HG03432 (cell line): Measurements from ENCODE around the gene TEX22.

ENCODE experiments used
- ATAC-seq: cut with Tn5 transposase; IDR thresholded peaks from one replicate; pipeline ENCODE4 v1.9.1; 2021; ENCODE audit warnings: mild to moderate bottlenecking, moderate library complexity; ENCODE audit not compliant: unreplicated experiment

The TEX22 gene

GRCh38 chr14:105398726-105399465 lies 558 bp downstream of the TEX22 start:
- ATAC-seq, result peak; percentile 36

GRCh38 chr14:105399466-105399775 lies 1.1 kb downstream of the TEX22 start:
- ATAC-seq, result no peak

DNA sequence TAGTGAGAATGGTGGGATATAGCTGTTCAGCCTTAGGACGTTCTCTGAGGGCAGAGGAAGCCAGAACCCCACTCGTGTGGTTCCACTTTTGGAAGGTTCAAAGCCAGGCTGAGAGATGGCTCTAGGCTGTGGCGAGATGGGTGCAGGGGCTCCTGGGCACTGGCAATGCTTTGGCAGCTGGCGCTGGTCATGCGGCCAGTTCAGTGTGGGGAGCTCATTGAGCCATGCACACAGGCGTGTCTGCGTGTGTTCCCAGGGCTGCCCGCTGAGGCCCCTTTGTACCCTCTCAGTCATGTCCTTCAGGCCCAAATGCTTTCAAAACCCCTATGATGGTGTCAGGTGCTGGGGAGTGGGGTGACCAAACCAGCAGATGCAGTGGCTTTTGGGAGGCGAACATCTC lies 1.7 kb downstream of the TEX22 start:
- ATAC-seq, result no peak

- no peak for ATAC-seq
These were observed 3.4 kb downstream of the TEX22 start for GRCh38 chr14:105401699-105402098.

GRCh38 chr14:105408592-105408991 lies 10.3 kb downstream of the TEX22 start:
- ATAC-seq, result no peak

- no peak for ATAC-seq
These were observed 11.0 kb downstream of the TEX22 start for GRCh38 chr14:105409364-105409763.

DNA sequence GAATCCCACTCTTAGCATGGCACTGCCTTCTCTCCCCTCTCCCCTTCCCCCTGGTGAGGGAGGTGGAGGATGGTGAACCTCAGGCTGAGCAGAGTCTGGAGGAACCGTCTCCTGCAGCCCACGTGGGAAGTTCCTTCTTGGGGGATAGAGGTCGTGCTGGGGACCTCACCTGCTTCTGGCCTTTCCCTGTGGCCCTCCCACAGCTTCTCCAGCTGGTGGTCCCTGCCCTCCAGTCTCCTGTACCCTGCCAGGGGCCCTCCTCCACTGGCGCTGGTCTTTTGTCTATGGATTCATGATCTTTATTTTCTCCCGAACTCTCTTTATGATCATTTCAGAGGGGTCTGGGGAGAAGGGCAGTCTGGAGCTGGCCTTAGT lies 12.3 kb downstream of the TEX22 start:
- no peak for ATAC-seq

GRCh38 chr14:105411017-105411941 lies 12.9 kb downstream of the TEX22 start:
- ATAC-seq, result no peak

- no peak for ATAC-seq
These were observed 13.8 kb downstream of the TEX22 start for GRCh38 chr14:105411985-105412770.

- ATAC-seq, result no peak
These were observed 14.6 kb downstream of the TEX22 start for GRCh38 chr14:105412771-105413543.

DNA sequence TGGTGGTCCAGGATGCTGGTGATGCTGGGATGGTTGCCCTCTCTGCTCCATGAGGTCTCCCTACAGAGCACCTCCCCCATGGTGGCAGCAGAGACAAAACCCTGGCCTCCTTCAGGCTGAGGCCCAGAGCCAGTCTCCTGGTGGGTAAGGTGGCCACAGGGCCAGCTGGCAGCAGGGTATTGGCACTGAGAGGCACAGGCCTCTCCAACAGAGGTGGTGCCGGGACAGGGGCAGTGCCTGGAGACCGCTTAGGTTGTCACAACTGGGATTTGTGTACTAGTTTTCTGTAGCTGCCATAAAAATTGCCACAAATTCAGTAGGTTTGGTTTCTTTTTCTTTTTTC lies 15.2 kb downstream of the TEX22 start:
- no peak for ATAC-seq

GRCh38 chr14:105414456-105415371 lies 16.4 kb downstream of the TEX22 start:
- ATAC-seq, result peak; percentile 66

DNA sequence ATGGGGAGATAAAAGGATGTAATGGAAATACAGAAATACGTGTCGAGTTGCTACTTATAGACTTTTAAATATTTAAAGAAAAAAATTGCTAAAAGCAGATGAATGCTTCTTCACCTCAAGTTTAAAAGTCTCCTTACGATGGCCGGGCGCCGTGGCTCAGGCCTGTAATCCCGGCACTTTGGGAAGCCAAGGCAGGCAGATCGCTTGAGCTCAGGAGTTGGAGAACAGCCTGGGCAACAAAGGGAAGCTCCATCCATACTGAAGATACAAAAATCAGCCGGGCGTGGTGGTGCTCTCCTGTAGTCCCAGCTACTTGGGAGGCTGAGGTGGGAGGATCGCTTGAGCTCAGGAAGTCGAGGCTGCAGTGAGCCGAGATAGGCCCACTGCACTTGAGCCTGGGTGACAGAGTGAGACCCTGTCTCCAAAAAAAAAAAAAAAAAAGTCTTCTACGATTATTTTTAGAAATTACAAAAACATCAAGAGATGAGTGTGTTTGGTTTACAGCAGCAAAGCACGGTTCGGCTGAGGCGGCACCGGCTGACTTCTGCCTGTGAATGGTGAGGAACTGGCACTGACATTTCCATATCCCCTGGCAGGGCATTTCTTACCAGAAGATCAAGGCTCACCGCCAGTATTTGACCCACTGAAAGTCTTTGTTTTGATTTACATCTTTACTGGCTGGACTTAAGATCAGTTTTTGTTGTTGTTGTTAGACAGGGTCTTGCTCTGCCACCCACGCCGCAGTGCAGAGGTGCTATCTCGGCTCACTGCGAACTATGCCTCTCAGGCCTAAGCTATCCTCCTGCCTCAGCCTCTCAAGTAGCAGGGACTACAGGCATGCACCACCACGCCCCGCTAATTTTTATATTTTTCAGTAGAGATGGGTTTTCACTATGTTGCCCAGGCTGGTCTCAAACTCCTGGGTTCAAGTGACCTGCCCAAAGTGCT lies 17.4 kb downstream of the TEX22 start:
- no peak for ATAC-seq

DNA sequence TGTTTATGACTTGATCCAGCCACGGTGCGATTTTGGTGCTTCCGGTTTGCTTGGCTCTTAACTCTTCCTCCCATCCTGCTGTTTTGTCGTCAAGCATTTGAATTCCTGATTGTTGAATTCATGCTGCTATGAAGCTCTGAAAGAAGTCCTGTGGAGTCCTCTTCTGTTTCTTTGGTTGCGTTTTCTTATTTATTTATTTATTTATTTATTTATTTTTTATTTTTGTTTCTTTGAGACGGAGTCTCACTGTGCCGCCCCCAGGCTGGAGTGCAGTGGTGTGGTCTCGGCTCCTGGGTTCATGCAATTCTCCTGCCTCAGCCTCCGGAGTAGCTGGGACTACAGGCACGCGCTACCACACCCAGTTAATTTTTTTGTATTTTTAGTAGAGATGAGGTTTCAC lies 18.3 kb downstream of the TEX22 start:
- ATAC-seq, result no peak

DNA sequence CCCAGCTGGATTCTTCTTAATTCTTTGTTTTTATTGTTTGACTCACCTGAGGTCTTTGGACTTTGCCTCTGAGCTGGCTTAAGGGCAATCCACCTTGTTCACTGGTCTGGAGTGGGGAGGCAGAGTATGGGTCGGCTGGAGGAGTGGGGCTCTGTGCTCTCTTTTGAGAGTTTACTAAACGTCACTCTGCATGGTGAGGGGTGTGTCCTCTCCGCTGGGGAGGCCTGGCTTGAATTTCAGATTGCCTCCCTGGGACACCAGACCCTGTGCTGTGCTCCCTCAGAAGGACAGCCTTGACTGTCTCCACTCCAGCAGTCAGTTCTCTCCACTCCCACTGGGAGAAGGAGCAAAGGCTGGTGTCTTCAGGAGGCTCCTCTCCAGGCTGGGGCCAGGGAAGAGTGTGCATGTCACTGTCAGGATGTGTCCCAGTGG lies 19.4 kb downstream of the TEX22 start:
- no peak for ATAC-seq

DNA sequence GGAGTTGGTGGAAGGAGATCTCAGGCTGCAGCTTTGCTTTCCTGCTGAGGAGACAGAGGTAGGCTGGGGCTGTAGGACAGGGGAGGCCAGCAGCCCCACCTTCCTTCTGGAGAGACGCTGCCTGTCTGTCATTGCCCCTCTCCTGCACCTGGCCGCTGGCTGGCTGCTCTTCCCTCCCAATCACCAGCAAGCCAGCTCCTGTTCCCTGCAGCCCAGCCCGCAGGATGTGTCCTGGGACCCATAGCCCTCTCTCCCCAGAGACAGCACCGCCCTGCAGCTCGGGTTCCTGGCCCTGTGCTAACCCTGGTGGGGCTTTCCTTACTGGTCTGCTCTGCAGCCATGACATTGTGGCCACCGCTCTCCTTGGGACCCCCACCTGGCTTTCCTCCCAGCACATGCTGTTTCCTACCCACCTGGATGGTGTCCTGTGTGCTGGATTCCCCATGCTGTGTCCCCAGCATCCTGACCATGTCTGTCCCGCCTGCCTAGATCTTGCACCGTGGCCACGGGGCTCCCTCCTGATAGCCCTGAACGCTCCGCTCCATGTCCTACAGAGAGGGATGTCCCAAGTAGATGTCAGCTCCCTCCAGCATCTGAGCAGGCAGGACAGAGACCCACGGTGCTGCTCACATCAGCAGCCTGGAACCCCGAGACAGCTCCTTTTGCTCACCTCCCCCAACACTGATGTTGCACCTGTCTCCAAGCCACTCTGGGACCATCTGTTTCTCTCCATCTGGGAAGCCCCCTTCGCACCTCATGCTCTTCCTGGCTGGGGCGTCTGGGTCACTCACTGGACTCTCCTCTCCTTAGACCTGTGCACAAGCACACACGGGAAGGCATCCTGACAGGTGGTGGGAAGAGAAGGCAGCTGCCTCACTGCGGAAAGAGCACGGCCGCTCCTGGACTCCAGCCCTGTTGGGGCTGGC lies 20.2 kb downstream of the TEX22 start:
- no peak for ATAC-seq

DNA sequence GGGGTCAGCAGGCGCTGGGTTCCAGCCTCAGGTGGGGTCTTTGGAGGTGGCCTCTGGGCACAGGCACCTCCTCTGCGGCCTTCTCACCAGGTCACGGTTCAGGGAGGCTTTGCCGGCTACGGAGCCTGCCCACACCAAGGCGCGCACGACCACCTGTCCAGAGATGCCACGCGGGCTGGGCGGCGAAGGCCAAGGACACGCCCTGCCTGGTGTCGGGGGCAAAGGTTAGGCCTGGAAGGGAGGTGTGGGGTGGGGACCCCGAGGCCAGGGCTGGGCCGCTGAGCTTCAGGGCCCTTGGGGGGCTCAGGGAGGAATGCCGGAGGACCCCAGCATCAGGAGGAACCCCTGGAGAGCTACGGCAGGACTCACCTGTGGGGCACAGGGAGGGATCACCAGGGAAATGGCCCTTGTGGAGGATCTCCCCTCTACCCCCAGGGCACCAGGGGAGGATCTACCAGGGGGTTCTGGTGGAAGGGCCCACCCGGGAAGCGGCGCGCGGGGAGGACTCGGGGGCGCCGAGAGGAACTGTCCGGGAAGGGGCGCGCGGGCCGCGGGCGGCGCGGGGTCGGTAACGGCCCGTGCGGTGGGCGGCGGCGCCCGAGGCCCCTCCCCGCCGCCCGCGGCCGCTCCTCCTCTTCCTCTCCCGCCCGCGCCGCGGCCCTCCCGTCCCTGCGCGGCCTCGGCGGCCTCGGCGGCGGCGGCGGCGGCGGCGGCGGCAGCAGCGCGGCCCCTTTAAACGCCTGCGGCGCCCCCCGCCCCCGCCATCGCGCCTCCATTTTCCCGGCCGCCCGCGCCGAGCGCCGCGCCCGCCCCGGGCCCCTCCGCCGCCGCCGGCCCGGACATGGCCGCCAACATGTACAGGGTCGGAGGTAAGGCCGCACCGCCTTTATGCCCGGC lies 21.1 kb downstream of the TEX22 start, which contains the start of gene MTA1:
MTA1 (plus strand) TSS at position 633 of the 897 bp plus-strand sequence; CDS start at position 842, 209 bp downstream.
- peak; percentile 57 for ATAC-seq
